Activated CD4-positive, CD25-positive, alpha-beta regulatory T cell treated with anti-CD3 and anti-CD28 coated beads, Interleukin-2, amount 50 U/mL, for 16 hours (primary cell): Measurements from ENCODE around the gene NKX1-1.

Experiments used
- DNase-seq: peaks from one replicate; pipeline ENCODE4 v3.0.0-alpha.2; 2020; ENCODE audit warnings: low read depth, low spot score

Gene NKX1-1

DNA sequence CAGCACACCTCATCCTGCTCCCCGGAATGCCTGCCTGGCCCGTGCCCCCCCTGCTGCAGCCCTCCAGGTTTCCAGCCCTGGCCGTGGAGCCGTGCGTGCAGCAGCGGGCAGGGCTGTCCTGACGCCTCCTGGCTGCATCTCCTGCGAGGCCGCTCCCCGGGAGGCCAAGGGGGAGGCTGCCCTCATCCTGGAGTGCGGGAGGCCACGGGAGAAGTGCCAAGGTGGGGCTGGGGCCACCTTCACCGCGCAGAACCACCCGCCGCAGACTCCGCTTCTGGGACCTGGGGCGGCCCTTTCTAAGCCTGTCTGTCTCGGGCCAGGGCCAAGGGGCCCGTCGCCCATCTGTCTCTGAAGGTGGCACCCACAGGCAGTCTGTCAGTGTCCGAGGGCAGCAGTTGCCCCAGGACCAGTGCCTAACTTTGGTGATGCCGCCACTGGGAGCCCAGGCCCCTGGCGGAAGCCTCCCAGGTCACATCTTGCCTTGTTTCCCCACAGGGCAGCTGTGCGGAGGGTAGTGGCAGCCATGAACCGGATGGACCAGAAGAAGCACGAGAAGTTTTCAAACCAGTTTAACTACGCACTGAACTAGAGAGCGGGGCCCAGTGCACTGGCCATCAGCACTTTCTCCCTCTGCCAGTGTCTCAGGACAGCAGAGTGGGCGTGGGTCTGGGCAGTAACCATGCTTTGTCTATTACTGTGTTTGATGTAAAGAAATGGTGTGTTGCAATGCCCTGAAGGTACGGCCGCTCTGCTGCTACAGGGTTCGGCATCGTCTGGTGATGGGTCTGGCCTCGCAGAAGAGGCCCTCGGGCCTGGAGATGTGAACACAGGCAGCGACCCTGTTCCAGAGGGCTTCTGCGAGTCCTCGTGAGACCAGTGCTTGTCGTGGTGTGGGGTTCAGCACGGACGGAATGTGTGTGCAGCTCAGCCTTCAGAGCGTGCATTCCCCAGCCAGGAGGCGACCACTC is 20.6 kb downstream of the NKX1-1 start:
- no peak for DNase-seq

DNA sequence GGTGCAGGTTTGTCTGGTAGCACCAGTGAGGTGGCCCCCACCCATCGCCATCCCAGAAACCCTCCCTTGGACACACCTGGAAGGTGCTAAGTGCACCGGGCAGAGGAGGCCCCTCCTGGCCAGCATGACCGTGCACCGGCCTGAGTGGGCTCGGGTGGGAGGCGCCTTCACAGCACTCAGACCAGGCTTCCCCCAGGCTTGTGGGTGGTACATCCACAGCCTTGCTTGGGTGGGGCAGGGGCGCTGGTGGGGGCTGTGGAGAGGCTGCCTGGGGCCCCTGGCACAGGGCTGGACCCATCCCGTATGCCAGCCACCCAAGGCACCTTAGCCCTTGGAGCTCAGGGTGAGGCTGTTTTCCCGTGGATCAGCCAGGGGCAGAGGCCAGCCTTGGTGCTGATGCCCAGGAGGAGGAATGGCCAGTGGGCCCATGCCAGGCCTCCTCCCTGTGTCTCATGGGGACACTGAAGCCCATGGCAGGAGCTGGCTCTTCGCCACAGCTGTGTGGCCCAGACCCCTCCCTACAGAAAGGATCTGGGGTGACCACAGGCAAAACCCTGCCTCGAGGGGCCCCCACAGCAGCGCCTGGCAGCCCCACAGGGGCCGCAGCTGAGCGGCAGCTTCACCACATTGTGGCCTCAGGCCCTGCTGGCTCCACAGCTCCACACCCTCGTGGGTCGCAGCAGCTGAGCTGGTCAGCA is 21.4 kb downstream of the NKX1-1 start:
- DNase-seq = no peak

DNA sequence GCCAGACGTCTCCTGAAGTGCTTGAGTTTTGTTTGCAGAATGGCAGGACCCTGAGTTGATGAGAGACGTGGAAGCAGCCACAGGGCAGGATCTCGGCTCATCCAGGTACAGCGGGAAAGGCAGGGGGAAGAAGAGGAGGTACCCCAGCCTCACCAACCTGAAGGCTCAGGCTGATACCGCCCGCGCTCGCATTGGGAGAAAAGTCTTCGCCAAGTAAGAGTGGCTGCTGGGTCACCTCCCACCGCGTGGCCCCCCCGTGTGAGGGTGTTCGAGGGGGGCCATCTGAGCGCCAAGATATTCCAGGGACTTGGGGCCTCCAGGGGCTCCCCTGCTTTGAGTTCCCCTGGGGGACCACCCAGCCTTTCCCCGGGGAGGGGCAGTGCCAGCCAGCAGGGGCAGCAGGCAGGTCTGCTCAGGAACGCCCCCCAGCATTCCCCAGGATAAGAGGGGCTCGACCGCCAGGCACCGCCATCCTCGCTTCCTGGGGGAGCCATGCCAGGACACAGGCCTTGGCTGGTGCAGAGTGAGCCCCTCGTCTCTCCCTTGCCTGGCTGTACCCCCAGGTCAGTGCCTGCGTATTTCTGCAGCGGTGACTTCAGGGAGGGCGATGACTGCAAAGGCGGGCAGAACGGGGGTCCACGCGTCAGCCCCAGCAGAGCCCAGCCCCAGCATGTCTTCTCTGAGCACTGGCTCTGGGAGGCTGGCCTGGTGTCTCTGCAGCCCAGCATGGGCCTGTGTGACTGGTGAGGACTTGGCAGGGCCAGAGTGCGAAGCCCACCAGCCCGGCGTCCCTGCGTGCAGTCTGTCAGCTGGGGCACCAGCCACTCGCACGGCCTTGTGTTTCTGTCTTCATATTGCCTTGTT is 22.3 kb downstream of the NKX1-1 start:
- no peak for DNase-seq

DNA sequence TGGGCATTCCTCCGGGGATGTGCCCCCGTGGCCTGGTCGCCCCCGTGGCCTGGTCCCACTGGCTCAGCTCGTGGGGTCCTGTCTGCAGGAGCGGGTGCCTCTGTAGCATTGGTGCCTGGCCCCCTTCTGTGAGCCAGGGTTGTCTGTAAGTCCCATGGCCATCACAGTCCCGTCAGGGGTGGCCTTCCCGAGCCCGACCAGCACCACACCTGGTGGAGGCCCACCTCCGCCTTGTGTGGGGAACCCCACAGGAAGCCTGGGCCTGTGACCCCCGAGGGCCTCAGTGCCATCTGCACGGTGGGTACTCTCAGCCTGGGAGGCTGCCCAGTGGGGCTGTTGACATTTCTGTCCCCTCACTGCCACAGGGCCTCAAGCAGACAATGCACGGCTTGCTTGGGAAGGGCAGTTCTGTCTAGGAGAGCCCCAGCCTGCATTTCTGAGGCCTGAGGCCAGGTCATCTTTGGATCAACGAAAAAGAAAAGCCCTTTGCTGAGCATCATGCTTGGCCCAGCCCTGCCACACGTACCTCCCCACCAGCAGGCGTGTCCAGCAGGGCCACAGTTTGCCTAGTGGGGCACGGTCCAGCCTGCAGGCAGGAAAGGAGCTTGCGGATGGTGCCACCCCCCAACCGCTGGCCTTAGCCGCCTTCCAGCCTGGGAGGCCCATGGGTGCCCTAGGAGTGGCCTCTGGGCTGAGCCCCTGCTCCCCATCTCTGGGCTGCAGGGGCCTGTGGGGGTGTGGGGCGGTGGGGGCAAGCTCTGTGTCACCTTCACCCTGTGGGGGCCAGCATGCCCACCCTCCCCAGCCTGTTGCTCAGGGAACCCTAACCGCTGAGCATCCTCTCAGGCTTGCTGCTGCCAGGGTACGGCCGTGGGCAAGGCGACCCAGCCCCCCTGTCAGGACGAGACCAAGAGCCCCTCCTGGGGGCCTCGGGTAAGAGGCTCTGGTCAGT is 23.2 kb downstream of the NKX1-1 start:
- no peak for DNase-seq

DNA sequence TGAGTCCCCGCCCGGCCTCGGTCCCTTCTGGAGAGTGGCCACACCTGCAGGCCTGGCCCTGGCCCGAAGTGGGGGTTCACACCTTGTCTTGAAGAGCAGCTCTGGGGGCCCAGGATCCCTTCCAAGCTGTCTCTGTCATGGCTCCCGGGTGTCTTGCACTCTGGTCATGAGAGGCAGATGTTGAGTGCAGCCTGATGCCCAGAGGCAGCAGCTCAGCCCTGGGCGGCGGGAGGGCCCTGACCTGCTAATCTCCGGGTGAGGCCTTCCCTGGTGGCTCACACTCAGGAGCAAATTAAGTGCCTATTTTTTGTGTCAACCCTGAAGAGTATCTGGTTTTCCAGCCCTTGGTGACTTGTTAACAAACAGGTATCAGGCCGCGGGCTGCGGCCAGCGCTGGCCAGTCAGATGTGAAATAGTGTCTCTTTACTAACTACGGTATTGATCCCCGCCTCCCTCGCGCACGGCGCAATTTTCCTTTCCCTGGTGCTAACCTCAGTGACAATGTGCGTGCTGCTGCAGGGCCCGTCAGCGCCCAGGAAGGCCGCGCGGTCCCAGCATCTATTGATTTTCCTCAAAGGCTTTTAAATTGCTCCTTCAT is 24.2 kb downstream of the NKX1-1 start:
- DNase-seq = no peak

DNA sequence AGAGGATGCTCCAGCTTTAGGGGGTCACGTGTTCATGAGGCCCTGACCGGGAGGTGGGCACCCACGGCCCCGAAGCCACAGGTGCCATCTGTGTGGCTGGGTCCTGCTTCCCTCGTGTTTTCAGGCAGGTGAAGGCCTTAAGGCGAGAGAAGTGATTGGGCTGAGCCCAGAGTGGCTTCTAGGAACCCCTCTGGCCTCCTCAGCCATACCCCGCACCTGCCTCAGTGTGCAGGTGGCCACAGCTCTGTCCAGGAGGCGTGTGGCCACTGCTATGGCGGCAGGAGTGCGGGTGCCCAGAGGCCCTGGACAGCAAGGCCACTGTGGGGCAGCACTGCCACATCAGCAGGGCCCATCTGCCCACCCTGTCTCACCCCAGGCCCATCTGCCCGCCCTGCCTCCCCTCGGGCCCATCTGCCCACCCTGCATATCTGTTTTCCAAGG is 25.0 kb downstream of the NKX1-1 start:
- DNase-seq = no peak

DNA sequence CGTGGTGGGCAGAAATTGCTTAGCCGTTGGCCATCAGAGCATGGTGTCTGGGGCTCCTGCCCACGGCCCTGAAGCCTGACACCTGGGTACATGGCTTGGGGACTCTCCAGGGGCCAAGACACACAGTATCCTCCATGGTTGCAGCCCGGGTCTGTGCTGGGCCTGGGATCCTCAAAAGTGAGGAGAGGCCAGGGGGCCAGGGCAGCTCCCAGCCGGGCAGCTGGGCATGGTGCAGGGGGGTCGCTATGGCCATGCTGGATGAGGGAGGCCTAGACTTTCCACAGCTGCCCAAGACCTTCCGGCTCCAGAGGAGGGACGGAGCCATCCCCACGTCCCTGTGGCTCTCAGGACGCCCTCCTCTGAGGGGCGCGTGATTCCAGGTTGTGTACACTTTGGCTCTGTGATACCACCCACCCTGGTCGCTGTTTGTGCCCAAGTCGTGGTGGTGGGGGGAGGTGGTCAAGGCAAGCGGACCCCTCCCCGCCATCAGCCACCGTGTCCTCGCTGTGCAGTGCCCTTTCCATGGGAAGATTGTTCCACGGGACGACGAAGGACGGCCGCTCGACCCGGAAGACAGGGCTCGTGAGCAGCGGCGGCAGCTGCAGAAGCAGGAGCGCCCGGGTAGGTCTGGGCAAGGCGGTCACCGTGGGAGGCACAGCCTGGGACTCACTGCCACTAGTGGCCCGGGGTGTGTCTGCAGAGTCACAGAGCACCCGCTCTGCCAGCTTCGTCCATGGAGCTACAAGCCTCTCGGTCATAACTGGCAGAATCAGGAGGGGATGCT is 25.7 kb downstream of the NKX1-1 start:
- no peak for DNase-seq

DNA sequence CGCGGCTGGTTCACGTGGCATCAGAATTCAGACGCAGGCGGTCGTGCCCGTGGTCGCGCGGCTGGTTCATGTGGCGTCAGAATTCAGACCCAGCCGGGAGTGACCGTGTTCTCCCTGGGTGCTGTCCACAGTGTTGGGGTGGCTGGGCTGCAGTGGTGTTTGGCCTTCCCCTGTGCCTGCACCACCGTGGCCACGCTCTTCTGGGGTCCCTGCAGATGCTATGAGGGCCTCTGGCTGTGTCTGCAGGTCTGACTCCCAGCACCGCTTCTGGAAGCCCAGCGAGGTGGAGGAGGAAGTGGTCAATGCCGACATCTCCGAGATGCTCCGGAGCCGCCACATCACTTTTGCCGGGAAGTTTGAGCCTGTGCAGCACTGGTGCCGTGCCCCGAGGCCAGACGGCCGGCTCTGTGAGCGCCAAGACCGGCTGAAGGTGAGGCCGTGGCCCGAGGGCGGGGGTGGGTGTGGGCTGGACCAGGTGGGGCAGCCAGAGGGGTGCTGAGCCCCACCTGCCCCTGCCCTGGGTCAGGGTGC is 26.4 kb downstream of the NKX1-1 start:
- no peak for DNase-seq

DNA sequence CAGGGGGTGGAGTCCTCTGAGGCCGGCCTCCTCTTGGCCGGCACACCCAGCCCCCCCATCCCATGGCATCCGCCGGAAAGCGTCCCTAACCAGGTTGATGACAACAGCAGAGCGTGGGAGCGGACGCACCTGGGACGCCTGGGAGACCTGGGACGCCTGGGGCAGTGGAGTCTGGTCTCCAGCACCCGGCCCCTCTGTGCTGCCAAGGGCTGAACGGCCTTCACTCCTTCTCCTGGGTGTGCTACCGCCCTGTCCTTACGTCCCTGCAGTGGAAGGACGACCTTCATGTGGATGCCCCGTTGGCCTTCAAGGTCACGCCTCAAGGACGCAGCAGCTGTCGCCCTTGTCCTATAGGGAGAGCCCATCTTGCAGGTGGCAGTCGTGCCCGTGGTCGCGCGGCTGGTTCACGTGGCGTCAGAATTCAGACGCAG is 26.9 kb downstream of the NKX1-1 start:
- no peak for DNase-seq

DNA sequence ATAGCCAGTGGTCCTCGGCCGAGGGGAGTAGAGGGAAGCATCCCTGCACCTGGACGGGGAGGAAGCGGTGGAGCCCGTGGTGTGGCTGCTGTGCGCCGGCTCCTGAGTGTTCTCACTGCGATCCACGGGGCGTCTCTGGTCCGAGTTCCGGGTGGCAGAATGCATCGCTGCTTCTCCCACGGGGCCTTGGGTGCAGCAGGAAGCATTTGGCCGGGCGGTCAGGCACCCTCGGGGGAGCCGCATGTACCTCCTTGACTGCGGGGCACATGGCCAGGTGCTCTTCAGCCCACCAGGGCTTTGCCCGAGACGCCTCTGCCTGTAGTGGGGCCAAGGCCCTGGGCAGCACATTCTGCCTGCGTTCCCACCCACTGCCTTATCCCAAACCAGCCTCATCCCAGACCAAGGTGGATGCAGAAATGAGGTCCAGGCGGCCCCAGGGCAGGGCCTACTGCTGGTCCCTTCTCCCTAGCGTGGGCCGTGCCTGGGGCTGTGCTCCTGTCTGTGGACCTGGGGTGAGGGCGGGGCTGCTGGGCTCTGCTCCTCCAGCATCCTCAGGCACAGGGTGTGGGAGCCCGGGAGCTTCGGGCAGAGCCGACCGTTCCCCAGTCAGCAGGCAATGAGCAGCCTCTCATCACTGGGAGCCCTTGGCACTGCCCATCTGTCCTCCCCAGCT is 27.5 kb downstream of the NKX1-1 start:
- DNase-seq = no peak

DNA sequence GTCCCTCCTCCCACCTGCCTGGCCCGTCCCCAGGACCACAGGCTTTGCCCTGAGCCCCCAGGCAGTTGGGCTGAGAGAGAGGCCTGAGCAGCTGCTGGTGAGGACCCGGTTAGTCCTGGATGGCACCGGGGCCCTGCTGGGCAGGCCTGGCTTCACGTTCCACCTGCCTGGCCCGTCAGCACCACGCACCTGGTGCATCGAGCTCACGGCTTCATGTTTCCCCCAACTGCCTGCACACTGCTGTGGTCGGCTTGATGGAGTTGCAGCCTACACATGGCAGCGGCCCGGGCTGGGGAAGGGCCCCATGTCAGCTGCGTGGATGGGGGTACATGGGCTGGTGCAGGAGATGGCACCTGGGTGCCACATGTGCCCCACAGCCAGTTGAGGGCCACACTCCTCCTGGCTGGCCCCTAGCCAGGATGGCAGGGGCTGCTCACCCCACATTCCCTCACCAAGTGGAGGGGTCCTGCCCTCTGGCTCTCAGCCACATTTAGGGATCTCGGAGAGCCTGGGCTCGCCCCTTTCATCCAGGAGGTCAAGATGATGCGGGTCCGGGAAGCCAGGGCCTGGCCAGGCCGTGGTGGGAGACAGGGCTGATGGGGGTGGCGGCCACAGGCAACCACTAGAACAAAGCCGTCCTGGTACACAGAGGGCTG is 28.5 kb downstream of the NKX1-1 start:
- DNase-seq = no peak

DNA sequence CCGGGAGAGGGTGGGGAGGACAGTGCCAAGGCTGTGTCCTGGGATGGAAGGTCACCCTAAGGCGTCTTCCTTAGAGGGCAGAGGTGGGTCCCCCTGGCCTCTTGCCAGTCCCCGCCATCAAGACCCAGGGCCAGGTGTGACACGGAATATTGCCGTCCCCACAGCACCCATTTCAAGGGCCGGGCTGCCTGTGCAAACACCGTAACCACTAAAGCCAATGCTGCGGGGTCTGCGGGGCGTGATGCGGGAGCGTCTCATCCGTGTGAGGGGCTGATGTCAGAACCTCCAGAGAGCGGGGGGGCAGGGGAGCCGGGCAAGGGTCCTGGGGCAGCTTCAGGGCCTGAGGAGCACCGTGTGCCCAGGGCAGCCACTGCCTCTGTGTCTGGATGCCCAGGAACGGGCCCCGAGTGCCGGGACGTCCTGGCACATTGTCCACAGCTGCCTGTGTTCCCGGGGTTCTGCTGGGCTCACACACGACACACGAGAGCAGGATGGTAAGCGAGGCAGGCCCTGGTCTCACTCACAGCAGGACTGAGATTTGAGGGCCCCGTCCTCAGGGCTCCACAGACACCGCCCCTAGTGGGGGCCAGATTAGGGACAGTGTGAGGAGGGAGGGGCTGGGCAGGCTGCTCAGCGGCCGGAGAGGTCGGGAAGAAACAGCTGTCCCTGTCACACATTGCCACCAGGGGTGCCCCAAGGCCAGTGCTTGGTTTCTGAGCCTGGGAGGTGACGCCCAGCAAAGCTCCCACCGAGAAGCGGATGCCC is 29.2 kb downstream of the NKX1-1 start:
- DNase-seq = no peak

DNA sequence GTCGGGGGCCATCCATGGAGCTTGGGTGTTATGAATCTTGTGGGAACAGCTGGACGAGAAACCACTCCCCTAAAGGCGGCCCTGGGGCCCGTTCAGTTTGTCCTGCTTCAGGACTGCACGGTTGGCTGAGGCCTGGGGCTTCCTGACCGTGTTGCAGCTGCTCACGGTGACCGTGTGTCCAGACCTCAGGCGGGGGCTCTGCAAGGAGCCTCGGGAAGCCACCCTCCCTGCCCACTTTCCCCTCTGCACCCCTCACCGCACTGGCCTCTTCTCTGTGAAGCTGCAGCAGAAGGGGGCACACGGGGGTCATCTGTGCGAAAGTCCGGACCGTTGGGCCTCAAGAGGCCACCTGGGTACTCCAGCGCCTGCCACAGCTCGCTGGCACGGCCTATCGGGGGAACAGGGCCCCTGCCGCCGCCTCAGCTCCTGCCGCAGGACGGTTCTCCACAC is 29.8 kb downstream of the NKX1-1 start:
- no peak for DNase-seq

DNA sequence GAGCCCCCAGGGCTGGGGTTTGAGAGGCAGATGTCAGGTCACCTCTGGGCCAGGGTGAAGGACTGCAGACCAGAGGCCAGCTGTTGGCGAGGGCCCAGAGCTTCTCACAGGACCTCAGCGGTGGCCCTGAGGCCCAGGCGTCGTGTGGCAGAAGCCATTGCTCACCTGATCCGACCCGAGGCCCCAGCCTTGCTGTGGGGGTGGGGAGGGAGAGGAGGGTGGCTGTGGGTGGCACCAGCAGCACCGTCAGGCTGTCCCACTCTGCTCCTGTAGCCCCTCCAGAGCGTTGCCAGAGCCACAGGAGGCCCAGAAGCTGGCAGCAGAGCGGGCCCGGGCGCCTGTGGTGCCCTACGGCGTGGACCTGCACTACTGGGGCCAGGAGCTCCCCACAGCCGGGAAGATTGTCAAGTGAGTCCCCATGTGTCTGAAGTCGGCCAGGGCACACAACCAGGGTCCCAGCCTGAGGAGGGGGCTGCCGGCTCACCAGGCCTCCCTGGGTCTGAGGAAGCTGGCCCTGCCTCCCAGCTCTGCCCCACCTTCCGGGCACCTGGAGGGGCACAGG is 30.4 kb downstream of the NKX1-1 start:
- DNase-seq = no peak

DNA sequence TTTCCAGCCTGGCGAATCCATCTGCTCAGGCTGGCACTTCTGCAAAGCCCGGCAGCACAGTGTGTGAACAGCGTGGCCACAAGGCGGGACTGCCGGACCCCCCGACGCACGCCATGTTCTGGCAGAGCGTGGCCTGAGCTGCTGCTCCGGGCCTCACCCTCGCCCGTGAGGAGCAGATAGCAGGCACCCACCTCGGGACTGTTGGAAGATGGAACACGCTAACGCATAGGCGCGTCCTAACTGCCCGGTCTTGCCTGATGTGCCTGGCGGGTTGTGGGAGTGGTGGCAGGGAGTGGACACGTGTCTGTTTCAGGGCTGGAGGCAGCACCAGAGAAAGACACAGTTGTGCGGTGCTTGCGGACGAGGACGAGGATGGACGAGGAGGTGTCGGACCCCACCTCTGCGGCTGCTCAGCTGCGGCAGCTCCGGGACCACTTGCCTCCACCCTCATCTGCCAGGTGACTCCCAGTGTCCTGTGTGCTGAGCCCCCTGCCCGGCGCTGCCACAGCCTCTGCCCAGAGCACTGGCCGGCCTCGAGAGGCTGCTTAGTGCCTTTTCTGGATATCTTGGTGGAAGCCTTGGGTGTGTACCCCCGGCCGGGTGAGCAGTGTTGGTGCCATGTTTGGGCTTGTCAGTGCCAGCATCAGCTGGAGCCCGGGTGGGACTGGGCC is 31.1 kb downstream of the NKX1-1 start:
- no peak for DNase-seq

DNA sequence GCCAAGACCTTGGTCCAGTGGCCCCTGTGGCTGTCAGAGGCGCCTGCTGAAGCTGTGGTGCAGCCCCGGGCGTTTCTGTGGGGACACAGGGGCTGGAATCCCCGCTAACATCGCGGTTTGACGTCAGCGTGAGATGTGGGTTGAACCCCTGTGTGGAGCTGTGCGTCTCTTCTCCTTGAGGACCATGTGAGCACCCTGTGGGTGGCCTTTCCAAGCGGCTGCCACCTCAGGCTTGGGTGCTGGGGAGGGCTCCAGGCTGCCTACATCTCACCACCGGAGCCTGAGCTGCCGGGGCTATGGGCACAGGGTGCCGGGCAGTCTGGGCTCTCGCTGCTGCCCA is 31.6 kb downstream of the NKX1-1 start:
- DNase-seq = no peak
